Activated CD4-positive, alpha-beta memory T cell treated with anti-CD3 and anti-CD28 coated beads, Interleukin-2, amount 10 ng/mL, durations not matched to agents 7 days and 5 days (primary cell): Measurements from ENCODE around the gene HSDL2. TPM values are rescaled to one million over a fixed set of nuclear protein-coding genes. Genes with fewer than 3 reads are reported as not detected.
"Not testable (repeated sequence)": the region's sequence is repeated elsewhere in the genome, so short reads cannot be mapped to it uniquely, and the experiment has no call there.

Experiments used
- CTCF ChIA-PET: fragments of 350-600 bp; sonication (Branson Sonifier 250); formaldehyde crosslinking; loops from one replicate; lab custom pipeline; 2021; ENCODE audit warnings: antibody characterized with exemption, inconsistent platforms; lab: Charles Lee
- POLR2A ChIA-PET: fragments of 350-600 bp; sonication (Branson Sonifier 250); formaldehyde crosslinking; loops from one replicate; lab custom pipeline; 2021; ENCODE audit warnings: antibody characterized with exemption; lab: Charles Lee
- DNase-seq: peaks from one replicate; pipeline ENCODE4 v3.0.0-alpha.2; 2020
- H3K27ac Mint-ChIP-seq: one replicate; pipeline ENCODE4 v1.8.0; 2021; ENCODE audit warnings: mild to moderate bottlenecking, mixed read lengths
- H3K27me3 Mint-ChIP-seq: one replicate; pipeline ENCODE4 v1.8.0; 2021; ENCODE audit warnings: mixed read lengths
- H3K36me3 Mint-ChIP-seq: one replicate; pipeline ENCODE4 v1.8.0; 2021; ENCODE audit warnings: low read depth, mixed read lengths
- H3K4me1 Mint-ChIP-seq: one replicate; pipeline ENCODE4 v1.8.0; 2021; ENCODE audit warnings: mixed read lengths
- H3K4me3 Mint-ChIP-seq: one replicate; pipeline ENCODE4 v1.8.0; 2021; ENCODE audit warnings: mild to moderate bottlenecking, mixed read lengths
- H3K9me3 Mint-ChIP-seq: one replicate; pipeline ENCODE4 v1.8.0; 2021; ENCODE audit warnings: mixed read lengths
- total RNA-seq, 2 experiments: library from RNA; stranded (reverse); gene quantifications; one replicate each; pipeline ENCODE4 v1.2.3, GENCODE V29; 2021

The HSDL2 gene
- total RNA-seq, 2 experiments from 2014 or later, result 18.4 to 19.4 TPM

- Mint-ChIP-seq H3K4me3 (no peak overlapping the region), H3K27ac (no peak overlapping the region), H3K27me3 (no peaks in the 10 kb centered on the region), H3K9me3 (no peaks in the 10 kb centered on the region), H3K4me1 (peaks cover 44% of the 10 kb centered on the region), H3K36me3 (peaks cover 4% of the 10 kb centered on the region)
- CTCF ChIA-PET, result no interaction called here
- no peak for DNase-seq
- POLR2A ChIA-PET, result no interaction called here
These were observed 2.2 kb downstream of the HSDL2 start for GRCh38 chr9:112382066-112382465.

GRCh38 chr9:112382501-112383364, 2.8 kb downstream of the HSDL2 start:
- no peak for DNase-seq
- ChIA-PET POLR2A (no interaction called here), CTCF (no interaction called here)
- Mint-ChIP-seq H3K9me3 (no peaks in the 10 kb centered on the region), H3K36me3 (peaks cover 8% of the 10 kb centered on the region), H3K27ac (no peak overlapping the region), H3K4me3 (no peak overlapping the region), H3K27me3 (no peaks in the 10 kb centered on the region), H3K4me1 (peaks cover 44% of the 10 kb centered on the region)

GRCh38 chr9:112384219-112384618, 4.3 kb downstream of the HSDL2 start:
- DNase-seq, result no peak
- no peak overlapping the region for H3K27ac Mint-ChIP-seq
- H3K36me3 Mint-ChIP-seq, result peaks cover 8% of the 10 kb centered on the region
- ChIA-PET CTCF (interaction anchor here (1.6 kb wide), 1 partner anchor 409 kb away, joined by 6 read pairs; no protein-coding TSS in a partner anchor), POLR2A (interaction anchor here (0.8 kb wide), 1 partner anchor 334 kb away, joined by 3 read pairs; the partner anchor contains the start of gene INIP)
- peaks cover 35% of the 10 kb centered on the region for H3K4me1 Mint-ChIP-seq
- no peaks in the 10 kb centered on the region for H3K27me3 Mint-ChIP-seq
- no peaks in the 10 kb centered on the region for H3K9me3 Mint-ChIP-seq
- H3K4me3 Mint-ChIP-seq, result no peak overlapping the region

- POLR2A ChIA-PET, result no interaction called here
- DNase-seq, result no peak
- no peak overlapping the region for H3K27ac Mint-ChIP-seq
- no peaks in the 10 kb centered on the region for H3K9me3 Mint-ChIP-seq
- H3K4me3 Mint-ChIP-seq, result no peak overlapping the region
- peaks cover 35% of the 10 kb centered on the region for H3K4me1 Mint-ChIP-seq
- CTCF ChIA-PET, result interaction anchor here (1.6 kb wide), 1 partner anchor 408 kb away, joined by 6 read pairs; no protein-coding TSS in a partner anchor
- H3K36me3 Mint-ChIP-seq, result peaks cover 8% of the 10 kb centered on the region
- H3K27me3 Mint-ChIP-seq, result no peaks in the 10 kb centered on the region
These were observed 4.8 kb downstream of the HSDL2 start for GRCh38 chr9:112384690-112385089.

DNA sequence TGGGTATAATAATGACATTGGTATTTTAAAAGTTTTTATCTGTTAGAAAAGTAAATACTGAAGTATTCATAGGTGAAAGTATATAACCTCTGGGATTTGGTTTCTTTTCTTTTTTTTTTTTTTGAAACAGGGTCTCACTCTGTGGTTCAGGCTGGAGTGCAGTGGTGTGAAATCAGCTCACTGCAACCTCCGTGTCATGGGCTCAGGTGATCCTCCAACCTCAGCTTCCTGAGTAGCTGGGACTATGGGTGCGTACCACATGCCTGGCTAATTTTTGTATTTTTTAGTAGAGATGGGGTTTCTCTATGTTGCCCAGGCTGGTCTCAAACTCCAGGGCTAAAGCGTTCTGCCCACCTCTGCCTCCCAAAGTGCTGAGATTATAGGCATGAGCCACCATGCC, 7.2 kb downstream of the HSDL2 start:
- Mint-ChIP-seq H3K4me1 (peaks cover 22% of the 10 kb centered on the region), H3K9me3 (no peaks in the 10 kb centered on the region), H3K27me3 (no peaks in the 10 kb centered on the region), H3K4me3 (no peak overlapping the region), H3K36me3 (peaks cover 8% of the 10 kb centered on the region), H3K27ac (no peak overlapping the region)
- CTCF ChIA-PET, result no interaction called here
- DNase-seq, result no peak
- POLR2A ChIA-PET, result no interaction called here

DNA sequence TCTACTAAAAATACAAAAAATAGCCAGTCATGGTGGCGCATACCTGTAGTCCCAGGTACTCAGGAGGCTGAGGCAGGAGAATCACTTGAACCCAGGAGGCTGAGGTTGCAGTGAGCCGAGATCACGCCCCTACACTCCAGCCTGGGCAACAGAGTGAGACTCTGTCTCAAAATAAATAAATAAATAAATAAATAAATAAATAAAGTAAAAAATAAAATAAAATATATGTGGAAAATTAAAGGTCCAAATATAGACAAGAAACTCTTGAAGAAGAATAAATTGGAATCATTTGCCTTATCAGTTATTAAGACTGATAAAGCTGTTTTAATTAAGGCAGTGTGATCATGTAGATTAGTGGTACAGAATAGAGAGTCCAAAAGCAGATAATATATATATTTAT, 10.0 kb downstream of the HSDL2 start:
- H3K27ac Mint-ChIP-seq, H3K9me3 Mint-ChIP-seq, H3K4me3 Mint-ChIP-seq, H3K27me3 Mint-ChIP-seq, DNase-seq, CTCF ChIA-PET: not testable (repeated sequence)
- Mint-ChIP-seq H3K4me1 (peaks cover 13% of the 10 kb centered on the region), H3K36me3 (peaks cover 13% of the 10 kb centered on the region)
- POLR2A ChIA-PET, result interaction anchor here (2.3 kb wide), 1 partner anchor 10 kb away, joined by 10 read pairs; the partner anchor contains the start of gene HSDL2

GRCh38 chr9:112391936-112392560, 12.1 kb downstream of the HSDL2 start:
- POLR2A ChIA-PET, DNase-seq, H3K27ac Mint-ChIP-seq, H3K27me3 Mint-ChIP-seq, H3K4me1 Mint-ChIP-seq, H3K9me3 Mint-ChIP-seq, H3K4me3 Mint-ChIP-seq: not testable (repeated sequence)
- CTCF ChIA-PET, result interaction anchor here (0.8 kb wide), 1 partner anchor 12 kb away, joined by 3 read pairs; the partner anchor contains the start of gene HSDL2
- H3K36me3 Mint-ChIP-seq, result peaks cover 11% of the 10 kb centered on the region

DNA sequence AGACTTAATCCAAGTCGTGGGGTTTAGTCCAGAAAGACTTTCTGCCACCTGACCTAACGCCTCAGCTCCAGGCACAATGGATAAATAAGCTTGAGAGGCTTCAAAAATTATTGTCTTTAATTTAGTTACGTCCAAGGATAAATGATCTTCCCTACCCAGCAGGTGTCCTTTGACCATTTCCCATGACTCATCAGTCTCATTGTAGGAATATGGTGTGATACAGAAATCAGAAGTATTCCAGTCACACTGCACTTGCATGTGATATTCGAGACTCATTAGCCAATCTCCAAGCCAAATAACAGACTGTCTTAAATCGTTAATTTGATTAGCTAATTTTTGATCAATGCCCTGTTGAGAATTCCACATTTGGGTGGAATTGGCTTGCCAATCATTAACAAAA, 13.2 kb downstream of the HSDL2 start:
- DNase-seq, CTCF ChIA-PET, H3K27me3 Mint-ChIP-seq, H3K9me3 Mint-ChIP-seq, H3K4me1 Mint-ChIP-seq, POLR2A ChIA-PET, H3K27ac Mint-ChIP-seq, H3K4me3 Mint-ChIP-seq: not testable (repeated sequence)
- peaks cover 12% of the 10 kb centered on the region for H3K36me3 Mint-ChIP-seq

GRCh38 chr9:112396416-112396815, 16.5 kb downstream of the HSDL2 start:
- POLR2A ChIA-PET, result no interaction called here
- no peak for DNase-seq
- H3K27ac Mint-ChIP-seq, result no peak overlapping the region
- peaks cover 7% of the 10 kb centered on the region for H3K9me3 Mint-ChIP-seq
- H3K4me1 Mint-ChIP-seq, result no peaks in the 10 kb centered on the region
- peaks cover 22% of the 10 kb centered on the region for H3K36me3 Mint-ChIP-seq
- CTCF ChIA-PET, result no interaction called here
- no peak overlapping the region for H3K4me3 Mint-ChIP-seq
- H3K27me3 Mint-ChIP-seq, result no peaks in the 10 kb centered on the region

GRCh38 chr9:112396872-112397271, 17.0 kb downstream of the HSDL2 start:
- CTCF ChIA-PET, result no interaction called here
- Mint-ChIP-seq H3K4me3 (no peak overlapping the region), H3K36me3 (peaks cover 22% of the 10 kb centered on the region), H3K27me3 (no peaks in the 10 kb centered on the region), H3K9me3 (peaks cover 7% of the 10 kb centered on the region), H3K4me1 (no peaks in the 10 kb centered on the region), H3K27ac (no peak overlapping the region)
- no peak for DNase-seq
- POLR2A ChIA-PET, result no interaction called here

- DNase-seq, result no peak
- no peak overlapping the region for H3K27ac Mint-ChIP-seq
- POLR2A ChIA-PET, result no interaction called here
- no peaks in the 10 kb centered on the region for H3K27me3 Mint-ChIP-seq
- H3K36me3 Mint-ChIP-seq, result peaks cover 19% of the 10 kb centered on the region
- CTCF ChIA-PET, result interaction anchor here (1.0 kb wide), 1 partner anchor 21 kb away, joined by 4 read pairs; the partner anchor contains the start of gene HSDL2
- no peaks in the 10 kb centered on the region for H3K4me1 Mint-ChIP-seq
- peaks cover 7% of the 10 kb centered on the region for H3K9me3 Mint-ChIP-seq
- no peak overlapping the region for H3K4me3 Mint-ChIP-seq
These were observed 21.4 kb downstream of the HSDL2 start for GRCh38 chr9:112401175-112401815.

- no peak overlapping the region for H3K4me3 Mint-ChIP-seq
- H3K36me3 Mint-ChIP-seq, result peaks cover 22% of the 10 kb centered on the region
- ChIA-PET POLR2A (no interaction called here), CTCF (no interaction called here)
- no peak for DNase-seq
- H3K27me3 Mint-ChIP-seq, result no peaks in the 10 kb centered on the region
- no peaks in the 10 kb centered on the region for H3K4me1 Mint-ChIP-seq
- H3K27ac Mint-ChIP-seq, result no peak overlapping the region
- H3K9me3 Mint-ChIP-seq, result no peaks in the 10 kb centered on the region
These were observed 23.8 kb downstream of the HSDL2 start for GRCh38 chr9:112403614-112404201.

DNA sequence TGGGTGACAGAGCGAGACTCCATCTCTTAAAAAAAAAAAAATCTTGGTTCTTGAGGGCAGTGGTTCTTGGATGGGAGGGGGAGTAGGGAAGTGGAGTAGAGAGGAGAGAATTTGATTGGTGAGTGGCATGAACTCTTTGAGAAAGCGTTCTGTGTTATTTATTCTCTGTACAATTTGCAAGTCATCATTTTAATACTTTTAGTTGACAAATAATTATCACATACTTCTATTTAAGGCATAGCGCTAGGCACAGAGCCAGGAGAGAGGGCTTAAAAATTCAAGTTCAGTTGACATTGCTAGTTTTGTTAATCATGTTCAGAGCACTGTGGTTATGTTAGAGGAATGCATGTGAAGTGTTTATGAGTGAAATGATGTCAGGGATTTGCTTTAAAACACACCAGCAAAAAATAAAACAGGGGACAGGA, 24.6 kb downstream of the HSDL2 start:
- Mint-ChIP-seq H3K4me1 (no peaks in the 10 kb centered on the region), H3K9me3 (no peaks in the 10 kb centered on the region), H3K36me3 (peaks cover 20% of the 10 kb centered on the region), H3K4me3 (no peak overlapping the region), H3K27me3 (no peaks in the 10 kb centered on the region), H3K27ac (no peak overlapping the region)
- ChIA-PET CTCF (no interaction called here), POLR2A (no interaction called here)
- DNase-seq, result no peak
